Endothelial cell of hepatic sinusoid (primary cell): ENCODE results near the gene SH2D4B.

ENCODE experiments used
- in situ Hi-C: cut with HindIII; loops from 2 replicates; pipeline ENCODE4 v1.10.0; 2017; ENCODE audit warnings: low sequenced_read_pairs

SH2D4B gene

GRCh38 chr10:80503584-80504157 is 34.0 kb upstream of the SH2D4B start:
- in situ Hi-C loops, result no loop called here

DNA sequence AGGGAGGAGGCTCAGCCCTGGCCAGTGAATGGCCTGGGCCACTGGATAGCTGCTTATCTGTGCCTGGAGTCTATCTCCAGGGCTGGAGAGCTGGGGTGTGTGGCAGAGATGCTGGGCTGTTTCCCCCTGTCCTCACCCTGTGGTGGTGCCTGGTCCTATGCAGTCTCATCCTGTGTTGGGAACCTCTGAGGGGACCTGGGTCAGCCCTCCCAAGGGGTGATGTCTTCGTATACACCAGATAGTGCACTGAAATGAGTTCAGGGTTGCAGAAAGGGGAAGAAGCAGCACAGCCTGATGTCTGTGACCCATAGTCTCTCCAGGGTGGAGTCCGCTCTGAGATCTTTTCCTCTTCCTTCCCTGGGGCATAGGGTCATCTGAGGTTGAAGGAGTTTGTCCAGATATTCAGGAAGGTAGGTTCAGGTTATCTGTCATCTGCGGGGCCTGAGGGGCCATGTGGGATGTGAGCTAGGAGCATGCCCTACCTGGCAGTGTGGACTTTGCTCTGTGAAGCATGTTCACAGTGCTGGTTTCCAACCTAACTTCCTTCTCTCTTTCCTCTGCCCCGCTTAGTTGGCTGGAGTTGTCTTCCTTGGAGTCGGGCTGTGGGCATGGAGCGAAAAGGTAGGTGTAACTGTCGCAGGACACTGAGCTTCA is 33.4 kb upstream of the SH2D4B start:
- in situ Hi-C loops, result no loop called here

- in situ Hi-C loops, result loop anchor here (5.0 kb wide), 2 partner anchors 38 to 52 kb away; no protein-coding TSS in a partner anchor
Observed at GRCh38 chr10:80504897-80505465, 32.7 kb upstream of the SH2D4B start.

GRCh38 chr10:80506189-80506575 is 31.5 kb upstream of the SH2D4B start:
- in situ Hi-C loops, result loop anchor here (5.0 kb wide), 2 partner anchors 39 to 51 kb away; no protein-coding TSS in a partner anchor

GRCh38 chr10:80506836-80507487 is 30.7 kb upstream of the SH2D4B start:
- in situ Hi-C loops, result loop anchor here (5.0 kb wide), 2 partner anchors 40 to 50 kb away; no protein-coding TSS in a partner anchor

- in situ Hi-C loops, result loop anchor here (5.0 kb wide), 2 partner anchors 42 to 48 kb away; no protein-coding TSS in a partner anchor
Observed at GRCh38 chr10:80509108-80509402, 28.6 kb upstream of the SH2D4B start.

DNA sequence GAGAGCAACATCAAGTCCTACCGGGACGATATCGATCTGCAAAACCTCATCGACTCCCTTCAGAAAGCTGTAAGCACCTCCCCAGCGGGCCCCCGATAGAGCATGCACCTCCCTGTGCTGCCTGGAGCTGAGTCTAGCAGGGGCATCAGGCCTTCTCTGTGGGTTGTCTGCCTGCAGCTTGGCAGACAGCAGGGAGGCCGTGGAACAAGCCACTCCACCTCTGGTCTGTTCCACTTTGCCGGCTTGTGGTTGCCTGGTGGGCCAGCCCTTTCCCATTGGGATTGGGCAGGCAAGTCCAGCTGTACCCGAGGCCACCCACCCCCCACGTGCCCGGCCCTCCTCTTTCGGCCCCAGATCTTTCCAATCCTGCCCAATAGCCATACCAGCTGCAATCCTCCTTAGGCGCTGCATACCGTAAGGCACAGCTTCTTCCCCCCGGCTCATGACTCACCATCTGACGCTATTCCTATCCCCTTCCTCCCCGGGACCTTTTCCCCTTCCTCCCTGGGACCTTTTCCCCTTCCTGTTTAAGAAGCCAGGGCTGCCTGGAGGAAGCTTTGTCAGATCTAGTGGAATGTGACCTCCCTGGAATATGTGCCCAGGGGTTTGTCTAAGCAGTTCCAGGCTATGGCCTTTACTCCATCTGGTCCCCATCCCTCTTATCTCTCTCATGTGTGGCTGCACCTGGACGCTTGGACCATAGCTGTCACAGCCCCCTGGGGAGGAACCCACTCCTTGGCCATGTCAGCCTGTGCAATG is 28.1 kb upstream of the SH2D4B start:
- in situ Hi-C loops, result loop anchor here (5.0 kb wide), 2 partner anchors 42 to 48 kb away; no protein-coding TSS in a partner anchor

DNA sequence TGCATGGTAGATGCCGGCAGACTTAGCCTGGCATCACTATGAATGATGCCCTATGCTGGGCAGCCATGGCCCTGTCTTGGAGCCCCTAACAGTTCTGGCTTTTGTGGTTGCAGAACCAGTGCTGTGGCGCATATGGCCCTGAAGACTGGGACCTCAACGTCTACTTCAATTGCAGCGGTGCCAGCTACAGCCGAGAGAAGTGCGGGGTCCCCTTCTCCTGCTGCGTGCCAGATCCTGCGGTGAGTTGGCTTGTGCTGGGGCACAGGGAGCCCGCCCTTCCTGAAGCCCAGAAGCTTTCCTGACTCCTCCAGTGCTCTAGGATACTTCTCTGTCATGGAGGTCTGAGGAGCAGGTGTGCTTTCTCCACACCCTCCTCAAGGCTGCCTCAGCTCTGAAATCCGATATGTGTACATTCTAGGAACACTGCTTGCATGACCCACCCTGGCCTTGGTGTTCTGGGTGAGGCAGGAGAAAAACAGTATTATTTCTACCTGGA is 25.6 kb upstream of the SH2D4B start:
- in situ Hi-C loops, result no loop called here

DNA sequence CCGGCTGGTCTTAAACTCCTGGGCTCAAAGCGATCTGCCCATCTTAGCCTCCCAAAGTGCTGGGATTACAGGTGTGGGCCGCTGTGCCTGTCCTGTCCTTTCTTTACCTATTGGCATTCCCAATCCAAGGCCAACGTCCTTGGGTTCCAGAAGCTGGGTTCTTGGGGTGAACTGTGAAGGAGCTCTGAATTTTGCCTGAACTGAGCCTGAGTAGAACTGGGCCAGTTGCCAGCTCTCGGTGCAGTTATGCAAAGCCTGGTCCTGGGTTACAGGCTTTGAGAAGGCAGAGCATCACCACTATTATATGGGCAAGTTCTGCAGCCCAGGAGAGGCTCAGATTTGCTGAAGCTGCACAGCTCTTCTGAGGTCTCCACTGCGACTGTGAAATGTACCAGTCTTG is 24.6 kb upstream of the SH2D4B start:
- in situ Hi-C loops, result no loop called here

DNA sequence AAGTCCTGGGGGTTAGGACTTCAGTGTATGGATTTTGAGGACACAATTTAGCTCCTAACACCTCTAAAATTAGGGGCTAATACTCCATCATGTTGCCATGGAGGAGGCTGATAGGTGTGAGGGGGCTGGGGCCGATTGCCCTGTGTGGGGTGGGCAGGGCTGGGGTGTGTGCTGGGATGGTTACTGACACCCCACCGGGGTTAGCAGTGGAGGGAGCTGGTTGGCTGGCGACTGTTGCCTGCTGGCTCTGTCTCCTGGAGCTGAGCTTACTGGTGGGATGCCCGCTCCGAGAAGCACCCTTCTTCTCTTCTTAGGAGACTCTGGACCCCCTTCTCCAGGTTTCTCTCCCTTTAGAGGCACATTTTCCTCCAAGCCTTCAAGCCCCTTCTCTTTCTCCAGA is 22.2 kb upstream of the SH2D4B start:
- in situ Hi-C loops, result no loop called here

DNA sequence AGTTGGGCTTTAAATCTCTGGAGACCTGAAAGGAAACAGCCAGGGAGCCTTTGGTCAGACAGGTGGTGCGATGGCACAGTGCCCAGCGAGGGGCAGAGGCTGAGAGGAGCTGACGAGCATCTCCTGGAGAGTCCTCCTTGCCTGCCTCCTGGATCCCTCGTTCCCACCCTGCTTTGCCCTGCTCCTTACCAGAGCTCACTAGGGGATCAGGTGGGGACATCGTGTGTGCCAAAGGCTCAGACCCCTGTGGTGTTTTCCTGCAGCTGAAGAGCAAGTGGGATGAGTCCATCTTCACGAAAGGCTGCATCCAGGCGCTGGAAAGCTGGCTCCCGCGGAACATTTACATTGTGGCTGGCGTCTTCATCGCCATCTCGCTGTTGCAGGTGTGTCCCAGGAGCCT is 21.8 kb upstream of the SH2D4B start:
- in situ Hi-C loops, result no loop called here

- in situ Hi-C loops, result no loop called here
Observed at GRCh38 chr10:80516506-80517075, 21.1 kb upstream of the SH2D4B start.

DNA sequence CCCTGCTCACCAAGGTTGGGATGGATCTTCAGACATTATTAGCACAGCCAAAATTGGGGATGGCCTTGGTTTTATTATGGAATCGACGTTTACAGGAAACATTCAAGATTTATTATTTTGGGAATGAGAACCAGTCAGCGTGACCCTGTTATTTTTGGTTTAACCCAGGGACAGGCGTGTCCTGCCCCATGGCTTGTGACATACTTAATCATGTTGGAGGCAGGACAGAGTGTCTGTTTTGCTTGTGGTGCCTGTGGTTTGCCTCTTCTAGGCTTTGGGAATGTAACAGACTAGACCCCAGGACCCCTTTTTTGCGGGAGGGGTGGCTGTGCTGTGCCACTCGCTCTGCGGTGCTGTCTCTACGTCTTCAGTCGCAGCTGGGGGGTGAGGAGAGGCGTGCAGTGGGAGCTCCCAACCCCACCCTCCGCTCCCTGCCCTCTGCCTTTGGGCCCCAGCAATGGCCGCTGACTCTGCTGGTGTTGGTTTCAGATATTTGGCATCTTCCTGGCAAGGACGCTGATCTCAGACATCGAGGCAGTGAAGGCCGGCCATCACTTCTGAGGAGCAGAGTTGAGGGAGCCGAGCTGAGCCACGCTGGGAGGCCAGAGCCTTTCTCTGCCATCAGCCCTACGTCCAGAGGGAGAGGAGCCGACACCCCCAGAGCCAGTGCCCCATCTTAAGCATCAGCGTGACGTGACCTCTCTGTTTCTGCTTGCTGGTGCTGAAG is 20.1 kb upstream of the SH2D4B start:
- in situ Hi-C loops, result no loop called here

GRCh38 chr10:80518143-80518806 is 19.4 kb upstream of the SH2D4B start:
- in situ Hi-C loops, result no loop called here

- in situ Hi-C loops, result no loop called here
Observed at GRCh38 chr10:80518807-80519360, 18.8 kb upstream of the SH2D4B start.

DNA sequence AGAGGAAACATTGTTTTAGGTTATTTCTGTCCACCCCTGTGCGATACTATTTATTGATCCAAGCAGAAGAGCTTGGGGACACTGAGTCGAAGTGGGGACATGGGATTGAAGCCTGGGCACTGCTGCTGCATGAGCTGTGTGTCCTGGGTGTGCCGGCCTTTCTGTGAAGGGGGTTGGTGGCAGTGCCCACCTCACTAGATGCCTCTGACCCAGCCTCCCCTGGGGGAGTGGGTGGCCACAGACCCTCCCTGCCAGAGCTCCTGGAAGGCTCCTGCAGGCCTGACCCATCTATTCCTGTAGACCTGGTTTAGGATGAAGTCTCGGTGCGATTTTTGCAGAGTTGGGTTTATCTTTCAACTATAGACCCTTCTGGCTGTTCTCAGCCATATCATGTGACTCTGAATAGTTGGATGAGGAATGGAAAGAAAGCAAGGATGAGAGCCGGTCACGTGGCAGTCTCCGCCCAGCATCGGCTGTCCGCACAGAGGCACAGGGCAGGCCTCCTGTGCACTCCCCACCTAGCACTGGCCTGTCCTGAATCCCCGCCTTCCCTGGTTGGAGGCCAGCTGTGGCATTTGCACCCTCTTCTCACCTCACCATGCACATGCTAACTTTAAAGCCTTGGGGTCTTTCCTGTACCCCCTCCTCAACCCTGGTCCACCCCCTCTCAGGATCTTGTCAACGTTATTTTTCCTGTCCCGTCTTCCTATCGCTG is 17.6 kb upstream of the SH2D4B start:
- in situ Hi-C loops, result no loop called here

GRCh38 chr10:80520661-80521470 is 16.8 kb upstream of the SH2D4B start:
- in situ Hi-C loops, result no loop called here
